Skin epidermis (tissue), 12 donors: ENCODE results near the gene KLF17.

ENCODE experiments used
- H3K27ac ChIP-seq, 21 experiments: fragments of 200-600 bp; sonication (generic) in 11 of 21; one replicate each; pipeline ENCODE4 v1.5.0; 2020; ENCODE audit warnings: mild to moderate bottlenecking in 3 of 21, inconsistent platforms in 2 of 21, moderate library complexity in 2 of 21
- H3K4me3 ChIP-seq, 7 experiments: fragments of 200-600 bp; sonication (generic) in 2 of 7; one replicate each; pipeline ENCODE4 v1.5.0; 2020; ENCODE audit warnings: inconsistent platforms in 2 of 7, mild to moderate bottlenecking in 2 of 7, moderate library complexity in 1 of 7

Gene KLF17

DNA sequence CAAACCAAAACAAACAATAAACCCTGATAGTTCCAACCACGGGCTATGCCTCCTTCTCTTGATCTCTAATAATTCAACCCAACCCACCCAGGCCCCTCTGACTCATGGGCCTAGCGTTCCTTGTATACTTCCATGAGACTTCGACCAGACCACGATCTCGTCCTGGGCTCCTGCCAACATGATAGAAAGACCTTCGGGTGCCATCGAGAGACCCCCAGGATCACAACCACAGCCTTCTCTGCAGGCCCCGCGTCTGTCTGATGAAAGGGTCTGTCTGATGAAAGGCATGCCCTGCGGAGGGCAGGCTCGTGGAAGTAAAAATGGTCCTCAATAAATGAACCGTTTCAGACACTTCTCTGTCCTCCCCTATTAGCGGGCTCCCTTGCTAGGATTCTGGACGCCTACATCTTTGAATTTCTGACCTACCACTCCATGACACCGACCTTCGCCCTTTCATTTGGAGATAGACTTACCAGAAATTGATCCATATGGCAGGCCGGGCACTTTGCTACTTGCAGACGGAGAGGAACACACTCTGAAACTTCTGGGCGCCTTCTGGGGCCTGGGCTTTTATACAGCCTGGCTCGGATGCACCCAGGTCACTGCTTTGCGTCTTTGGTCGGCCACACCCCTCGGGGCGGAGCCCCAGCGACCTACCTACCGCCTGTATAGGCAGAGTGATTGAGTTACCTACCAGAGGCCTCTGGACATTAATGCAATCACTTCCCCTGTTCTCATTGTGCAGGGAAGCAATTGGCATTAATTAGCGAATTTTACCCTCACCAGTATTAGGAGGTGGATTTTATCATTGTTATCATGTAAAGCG lies 28.1 kb downstream of the KLF17 start:
- Histone ChIP-seq H3K4me3 (no peak overlapping the region), H3K27ac (no peak overlapping the region)

GRCh38 chr1:44147582-44147981 lies 29.0 kb downstream of the KLF17 start:
- Histone ChIP-seq H3K4me3 (no peak overlapping the region), H3K27ac (no peak overlapping the region)

DNA sequence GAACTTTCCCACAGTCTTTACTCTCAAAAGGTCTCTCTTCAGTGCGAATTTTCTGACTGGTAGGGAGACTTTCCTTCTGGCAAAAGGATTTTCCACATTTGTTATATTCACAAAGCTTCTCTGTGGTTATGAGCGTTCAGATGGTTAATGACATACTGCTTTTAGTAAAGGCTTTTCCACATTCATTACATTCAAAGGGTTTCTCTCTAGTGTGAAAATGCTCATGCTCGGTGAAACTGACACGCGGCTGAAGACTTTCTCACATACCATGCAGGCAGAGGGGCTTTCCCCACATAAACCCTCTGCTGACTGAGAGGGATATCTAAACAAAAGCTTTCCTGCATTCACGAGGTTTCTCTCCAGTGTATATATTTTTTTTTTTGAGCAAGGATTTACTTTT lies 32.7 kb downstream of the KLF17 start:
- Histone ChIP-seq H3K27ac (no peak overlapping the region), H3K4me3 (no peak overlapping the region)

- no peak overlapping the region for H3K27ac ChIP-seq
- H3K4me3 ChIP-seq = no peak overlapping the region
Measured at GRCh38 chr1:44151808-44152207, 33.2 kb downstream of the KLF17 start.

DNA sequence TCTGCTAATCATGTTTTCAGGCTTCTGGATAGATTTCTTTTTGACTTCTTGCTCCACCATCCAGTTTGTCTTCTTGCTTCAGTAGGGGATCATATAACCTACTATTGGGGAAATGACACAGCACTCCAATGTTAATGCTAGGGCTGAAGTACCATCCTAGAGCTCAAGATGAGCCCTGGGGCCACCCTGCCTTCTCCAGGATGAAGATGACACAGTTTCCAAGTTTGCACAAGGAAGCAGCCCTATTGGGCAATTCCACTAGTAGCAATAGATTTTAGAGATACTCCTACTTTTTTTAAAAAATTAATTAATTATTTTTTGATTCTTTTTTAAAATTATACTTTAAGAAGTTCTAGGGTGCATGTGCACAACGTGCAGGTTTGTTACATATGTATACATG lies 34.1 kb downstream of the KLF17 start:
- Histone ChIP-seq H3K27ac (no peak overlapping the region), H3K4me3 (no peak overlapping the region)

GRCh38 chr1:44154049-44154448 lies 35.4 kb downstream of the KLF17 start:
- H3K27ac ChIP-seq = no peak overlapping the region

DNA sequence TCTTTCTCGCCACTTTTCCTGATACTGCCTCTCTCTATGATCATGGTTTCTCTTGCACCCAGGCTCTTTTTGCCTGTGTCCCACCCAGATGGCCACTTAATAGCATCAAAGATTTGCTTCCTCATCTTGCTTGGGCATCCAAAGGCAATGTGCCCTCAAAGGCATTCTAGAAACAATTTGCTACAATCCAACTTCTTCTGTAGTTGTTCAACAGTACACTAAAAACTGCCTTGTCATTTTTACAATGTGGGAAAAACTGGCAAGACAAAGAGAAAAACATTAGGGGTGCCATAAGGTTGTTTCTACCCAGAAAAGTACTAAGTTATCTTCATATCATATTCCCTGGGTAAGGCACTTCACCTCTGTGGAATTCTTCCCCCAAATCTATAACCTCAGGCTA lies 39.3 kb downstream of the KLF17 start:
- Histone ChIP-seq H3K27ac (no peak overlapping the region), H3K4me3 (no peak overlapping the region)

More at GRCh38 chr1:44154049-44154448, 35.4 kb downstream of the KLF17 start:
- H3K4me3 ChIP-seq = no peak overlapping the region

DNA sequence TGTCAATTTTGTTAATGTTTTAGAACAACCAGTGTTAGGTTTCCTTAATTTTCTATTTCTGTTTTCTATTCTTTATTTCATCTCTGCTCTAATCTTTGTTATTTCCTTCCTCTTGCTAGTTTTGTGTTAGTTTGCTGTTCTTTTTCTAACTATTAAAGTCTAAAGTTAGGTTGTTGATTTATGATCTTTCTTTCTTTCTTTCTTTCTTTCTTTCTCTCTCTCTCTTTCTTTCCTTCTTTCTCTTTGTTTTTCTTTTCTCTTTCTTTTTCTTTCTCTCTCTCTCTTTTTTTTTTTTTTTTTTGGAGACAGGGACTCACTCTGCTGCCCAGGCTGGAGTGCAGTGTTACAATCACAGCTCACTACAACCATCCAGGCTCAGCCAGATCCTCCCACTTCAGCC lies 40.2 kb downstream of the KLF17 start:
- no peak overlapping the region for H3K27ac ChIP-seq
- H3K4me3 ChIP-seq = no peak overlapping the region

DNA sequence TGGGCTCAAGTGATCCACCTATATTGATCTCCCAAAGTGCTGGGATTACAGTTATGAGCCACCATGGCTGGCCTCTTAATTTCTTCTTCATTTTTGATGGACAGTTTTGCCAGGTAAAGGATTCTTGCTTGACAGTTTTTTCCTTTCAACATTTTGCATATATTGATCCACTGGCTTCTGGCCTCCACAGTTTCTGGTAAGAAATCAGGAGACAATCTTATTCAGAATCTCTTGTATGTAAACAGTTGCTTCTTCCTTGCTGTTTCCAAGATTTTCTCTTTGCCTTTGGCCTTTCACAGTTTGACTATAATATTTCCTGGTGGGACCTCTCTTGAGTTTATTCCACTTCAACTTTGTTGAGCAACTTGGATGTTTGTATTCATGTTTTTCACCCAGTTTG lies 42.9 kb downstream of the KLF17 start:
- Histone ChIP-seq H3K27ac (no peak overlapping the region), H3K4me3 (no peak overlapping the region)

DNA sequence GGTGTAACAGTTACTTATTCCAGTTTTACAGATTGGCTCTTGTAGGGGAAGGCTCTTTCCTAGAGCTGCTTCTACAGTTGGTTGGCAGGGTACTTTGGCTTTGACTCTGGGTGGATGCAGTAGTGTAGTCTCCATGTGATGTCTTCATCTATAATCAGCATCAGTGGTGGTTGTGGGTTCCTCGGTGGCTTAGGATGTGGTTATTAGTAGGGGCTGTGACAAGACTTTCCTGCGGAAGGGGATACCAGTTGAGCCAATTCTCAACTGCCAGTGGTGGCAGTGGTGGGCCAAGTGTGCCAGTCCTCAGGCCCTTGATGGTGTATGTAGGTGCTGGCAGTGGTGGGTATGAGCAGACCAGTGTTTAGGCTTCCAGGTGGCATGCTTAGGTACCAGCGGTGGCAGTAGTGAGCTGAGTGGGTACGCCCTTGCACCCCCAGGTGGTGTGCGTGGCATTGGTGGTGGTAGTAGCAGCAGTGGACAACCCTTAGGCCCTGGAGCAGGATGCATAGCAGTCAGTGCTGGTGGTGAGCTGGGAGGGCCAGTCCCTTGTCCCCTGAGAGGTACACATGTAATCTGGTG lies 50.0 kb downstream of the KLF17 start:
- Histone ChIP-seq H3K4me3 (no peak overlapping the region), H3K27ac (no peak overlapping the region)

GRCh38 chr1:44170281-44170823 lies 51.7 kb downstream of the KLF17 start:
- Histone ChIP-seq H3K4me3 (no peak overlapping the region), H3K27ac (no peak overlapping the region)

- no peak overlapping the region for H3K4me3 ChIP-seq
- H3K27ac ChIP-seq = no peak overlapping the region
Measured at GRCh38 chr1:44174630-44175029, 56.0 kb downstream of the KLF17 start.
